ENCODE results near the gene ISG20. TPM values are rescaled to one million over a fixed set of nuclear protein-coding genes. Genes with fewer than 3 reads are reported as not detected.
A peak's percentile ranks its signal among the peaks of the same experiment; 100 is the strongest.

ISG20 gene
- total RNA-seq, 6 experiments from 2014 or later, result 6.3 to 19.4 (median 11.9) TPM

DNA sequence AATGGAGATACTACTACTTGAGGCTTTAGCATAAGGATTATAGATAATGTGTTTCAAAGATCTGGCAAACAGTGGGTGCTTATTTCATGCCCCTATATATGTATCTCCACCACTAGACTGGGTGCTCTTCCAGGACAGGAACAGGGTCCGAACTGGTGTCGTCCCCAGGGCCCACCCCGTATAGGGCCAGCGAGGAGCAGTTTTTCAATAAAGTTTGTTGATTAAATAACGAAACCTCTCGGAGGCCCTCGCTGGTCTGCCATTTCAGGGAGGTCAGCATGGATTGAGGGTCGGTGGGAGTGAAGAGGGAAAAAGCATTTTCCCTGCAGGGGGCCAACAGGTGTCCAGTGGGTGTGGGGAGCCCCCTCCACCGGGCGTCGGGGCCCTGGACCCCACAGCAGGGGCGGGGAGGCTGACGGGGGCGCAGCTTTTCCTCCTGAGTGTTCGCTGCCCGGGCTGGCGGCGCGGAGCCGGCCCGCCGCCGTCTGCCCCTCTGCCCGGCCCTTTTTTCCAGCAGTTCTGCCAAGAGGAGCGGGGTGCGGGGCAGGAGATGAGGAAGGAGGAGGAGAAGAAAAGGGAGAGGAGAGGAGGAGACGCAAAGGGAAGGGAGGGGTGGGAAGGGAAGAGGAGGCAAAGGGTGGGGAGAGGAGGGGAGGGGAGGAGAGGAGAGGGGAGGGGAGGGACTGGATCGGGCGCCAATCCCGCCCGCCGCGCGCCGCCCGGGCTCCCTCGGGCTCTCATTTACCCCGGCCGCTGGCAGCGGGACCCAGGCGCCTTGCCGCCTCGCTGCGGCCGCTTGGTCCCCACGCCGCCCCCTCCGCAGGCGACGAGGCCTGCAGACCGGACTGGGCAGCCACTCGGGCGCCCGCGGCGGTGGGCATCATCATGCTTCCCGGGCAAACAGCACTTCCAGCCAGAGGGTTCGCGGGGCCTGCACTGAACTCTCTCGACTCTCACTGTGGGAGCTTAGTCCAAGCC lies 66.3 kb downstream of the ISG20 start:
- no peak overlapping the region for H3K27ac ChIP-seq
- TF ChIP-seq POLR2A (IDR thresholded peaks at IDR 0.05), result no peak
- TF ChIP-seq, protein P1, sequence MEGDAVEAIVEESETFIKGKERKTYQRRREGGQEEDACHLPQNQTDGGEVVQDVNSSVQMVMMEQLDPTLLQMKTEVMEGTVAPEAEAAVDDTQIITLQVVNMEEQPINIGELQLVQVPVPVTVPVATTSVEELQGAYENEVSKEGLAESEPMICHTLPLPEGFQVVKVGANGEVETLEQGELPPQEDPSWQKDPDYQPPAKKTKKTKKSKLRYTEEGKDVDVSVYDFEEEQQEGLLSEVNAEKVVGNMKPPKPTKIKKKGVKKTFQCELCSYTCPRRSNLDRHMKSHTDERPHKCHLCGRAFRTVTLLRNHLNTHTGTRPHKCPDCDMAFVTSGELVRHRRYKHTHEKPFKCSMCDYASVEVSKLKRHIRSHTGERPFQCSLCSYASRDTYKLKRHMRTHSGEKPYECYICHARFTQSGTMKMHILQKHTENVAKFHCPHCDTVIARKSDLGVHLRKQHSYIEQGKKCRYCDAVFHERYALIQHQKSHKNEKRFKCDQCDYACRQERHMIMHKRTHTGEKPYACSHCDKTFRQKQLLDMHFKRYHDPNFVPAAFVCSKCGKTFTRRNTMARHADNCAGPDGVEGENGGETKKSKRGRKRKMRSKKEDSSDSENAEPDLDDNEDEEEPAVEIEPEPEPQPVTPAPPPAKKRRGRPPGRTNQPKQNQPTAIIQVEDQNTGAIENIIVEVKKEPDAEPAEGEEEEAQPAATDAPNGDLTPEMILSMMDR (IDR thresholded peaks at IDR 0.05), result no peak

DNA sequence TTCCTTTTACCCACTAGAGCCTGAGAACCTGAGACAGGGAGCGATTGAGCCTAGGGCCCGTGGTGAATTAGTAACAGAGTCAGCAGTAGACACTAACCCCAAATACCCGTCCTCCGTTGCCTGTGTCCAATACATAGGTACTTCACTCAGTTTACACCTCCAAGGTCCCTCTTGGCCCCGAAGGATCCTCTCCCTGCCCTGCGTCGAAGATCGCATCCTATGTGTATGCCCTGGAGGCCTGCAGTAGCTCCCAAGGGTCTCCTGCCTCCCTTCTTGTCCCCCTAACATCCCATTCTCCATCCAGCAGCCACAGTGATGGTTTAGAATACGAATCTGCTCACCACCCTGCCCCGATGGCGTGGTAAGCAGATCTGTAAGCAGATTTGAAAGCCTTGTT lies 67.0 kb downstream of the ISG20 start:
- H3K36me3 ChIP-seq, result no peaks in the 10 kb centered on the region
- DNase-seq (no peak), ATAC-seq (no peak)
- no peaks in the 10 kb centered on the region for H3K4me1 ChIP-seq
- intact Hi-C loops (cut with DNase I), result no loop called here
- no peaks in the 10 kb centered on the region for H3K9me3 ChIP-seq
- H3K27ac ChIP-seq, result no peak overlapping the region
- TF ChIP-seq, protein P1 (IDR thresholded peaks at IDR 0.05), result no peak
- no peak for TF ChIP-seq POLR2A (IDR thresholded peaks at IDR 0.05)
- whole genome bisulfite sequencing (ENCODE audit: insufficient coverage, low coverage, low lambda C conversion rate, missing lambda C conversion rate), result 20% methylated on average over 2 of the region's 11 CpGs
- peaks cover 4 to 8% of the 10 kb centered on the region in 2 donors for H3K27me3 ChIP-seq
- H3K4me3 ChIP-seq, result peak overlapping the region in 1 of 3 donors; percentile 36

More for the DNA sequence above, 66.3 kb downstream of the ISG20 start:
- H3K4me3 ChIP-seq, result peak overlapping the region in 2 of 3 donors; percentile 3 to 36
- no peak for DNase-seq
- intact Hi-C loops (cut with DNase I), result no loop called here
- no peaks in the 10 kb centered on the region for H3K36me3 ChIP-seq
- H3K9me3 ChIP-seq, result no peaks in the 10 kb centered on the region
- H3K4me1 ChIP-seq, result no peaks in the 10 kb centered on the region
- peaks cover 4 to 8% of the 10 kb centered on the region in 2 donors for H3K27me3 ChIP-seq
- peak in 3 of 4 donors; percentile 14 to 27 (median 18) for ATAC-seq
- WGBS (ENCODE audit: insufficient coverage, low coverage, low lambda C conversion rate, missing lambda C conversion rate), result 3% methylated on average over 22 of the region's 60 CpGs

MicroRNAs encoded within 50 kb of the gene (microRNA counts, 767-probe panel; counts per million panel counts)
- microRNA hsa-miR-1179 (237 counts per million), microRNA hsa-miR-7-5p (237 counts per million)

Small RNA genes within 50 kb of the gene (microRNA-seq; reads per million reads assigned to microRNA genes)
- 0.64 to 1.2 reads per million in 2 donors for gene MIR1179
- gene MIR3529, result 0 reads per million in 2 donors
- 0 reads per million in 2 donors for gene MIR7-2

Small RNA genes within 50 kb of the gene (small RNA-seq; reads per million reads assigned to genes)
- gene MIR1179 (0 reads per million in 2 experiments), gene MIR7-2 (0 reads per million in 2 experiments)

Other genes starting within 250 kb of the ISG20 start
- 10 to 100 TPM; 25.4 to 38.4 (median 33.9) TPM for gene MRPL46, start 171.6 kb upstream of the ISG20 start, total RNA-seq
- 10 to 100 TPM; 25.4 to 38.0 (median 32.7) TPM for gene MRPS11, start 171.3 kb upstream of the ISG20 start, total RNA-seq
- 1 to 10 TPM; 1.3 to 2.5 (median 1.9) TPM for gene DET1, start 92.3 kb upstream of the ISG20 start, total RNA-seq
- 10 to 100 TPM in 2 of 6 experiments, 1 to 10 TPM in 4; 4.5 to 18.7 (median 7.3) TPM for gene AEN, start 17.7 kb upstream of the ISG20 start, total RNA-seq
- under 1 TPM in 1 of 6 experiments, not detected in 5; 0.07 TPM for gene ACAN, start 164.4 kb downstream of the ISG20 start, total RNA-seq

All from right lobe of liver (tissue), 6 donors.